Astrocyte (in vitro differentiated cells and primary cell): ENCODE data around the gene ZCWPW1. TPM values are rescaled to one million over a fixed set of nuclear protein-coding genes. Genes with fewer than 3 reads are reported as not detected.

Source experiments
- DNase-seq: peaks from one replicate; pipeline ENCODE4 v3.0.0-alpha.2; 2010; ENCODE audit warnings: low read depth
- FAIRE-seq: peaks from 2 replicates; lab custom pipeline; 2011; peaks lifted over from hg19 to GRCh38; lab: Jason Lieb, UNC
- H2AFZ ChIP-seq: 2 replicates; pipeline ENCODE4 v1.6.0; 2012; ENCODE audit warnings: low read depth, low read length, inconsistent platforms
- H3K27ac ChIP-seq: 2 replicates; pipeline ENCODE4 v1.5.1; 2011; ENCODE audit warnings: low read depth, low read length, inconsistent platforms
- H3K27me3 ChIP-seq: 2 replicates; pipeline ENCODE4 v1.6.0; 2011; ENCODE audit warnings: low read length, inconsistent platforms; ENCODE audit not compliant: insufficient read depth
- H3K36me3 ChIP-seq: 2 replicates; pipeline ENCODE4 v1.5.1; 2011; ENCODE audit warnings: low read length, inconsistent platforms; ENCODE audit not compliant: insufficient read depth
- H3K4me1 ChIP-seq: 2 replicates; pipeline ENCODE4 v1.5.1; 2011; ENCODE audit warnings: low read length, inconsistent platforms; ENCODE audit not compliant: insufficient read depth
- H3K4me2 ChIP-seq: 2 replicates; pipeline ENCODE4 v1.6.0; 2012; ENCODE audit warnings: low read length, inconsistent platforms
- H3K4me3 ChIP-seq: 2 replicates; pipeline ENCODE4 v1.5.1; 2011; ENCODE audit warnings: low read depth, mild to moderate bottlenecking, low read length, inconsistent platforms; ENCODE audit not compliant: insufficient read depth
- H3K79me2 ChIP-seq: 2 replicates; pipeline ENCODE4 v1.6.0; 2012; ENCODE audit warnings: mild to moderate bottlenecking, low read length, inconsistent platforms; ENCODE audit not compliant: insufficient read depth
- H3K9ac ChIP-seq: 2 replicates; pipeline ENCODE4 v1.6.0; 2012; ENCODE audit warnings: mild to moderate bottlenecking, low read length, inconsistent platforms
- H3K9me3 ChIP-seq: 2 replicates; pipeline ENCODE4 v1.5.1; 2012; ENCODE audit warnings: low read depth, mild to moderate bottlenecking, low read length, inconsistent platforms; ENCODE audit not compliant: insufficient read depth
- H4K20me1 ChIP-seq: 2 replicates; pipeline ENCODE4 v1.6.0; 2012; ENCODE audit warnings: low read length, inconsistent platforms; ENCODE audit not compliant: insufficient read depth
- H3K27ac Mint-ChIP-seq: one replicate; pipeline ENCODE4 v1.8.0; 2021; ENCODE audit warnings: mild to moderate bottlenecking, mixed read lengths; ENCODE audit not compliant: unreplicated experiment
- H3K27me3 Mint-ChIP-seq: one replicate; pipeline ENCODE4 v1.8.0; 2021; ENCODE audit warnings: low read depth, mixed read lengths; ENCODE audit not compliant: unreplicated experiment
- H3K36me3 Mint-ChIP-seq: one replicate; pipeline ENCODE4 v1.8.0; 2021; ENCODE audit warnings: low read depth, mixed read lengths; ENCODE audit not compliant: unreplicated experiment
- H3K4me1 Mint-ChIP-seq: one replicate; pipeline ENCODE4 v1.8.0; 2021; ENCODE audit warnings: low read depth, mixed read lengths; ENCODE audit not compliant: unreplicated experiment
- H3K4me3 Mint-ChIP-seq: one replicate; pipeline ENCODE4 v1.8.0; 2021; ENCODE audit warnings: mild to moderate bottlenecking, moderate library complexity, mixed read lengths; ENCODE audit not compliant: unreplicated experiment
- H3K9me3 Mint-ChIP-seq: one replicate; pipeline ENCODE4 v1.8.0; 2021; ENCODE audit warnings: mild to moderate bottlenecking, mixed read lengths; ENCODE audit not compliant: unreplicated experiment
- EZH2 ChIP-seq: IDR thresholded peaks from 2 replicates; pipeline ENCODE4 v1.6.1; 2012; ENCODE audit warnings: mild to moderate bottlenecking, low read length, inconsistent platforms; ENCODE audit not compliant: insufficient read depth
- total RNA-seq: library from RNA; stranded (reverse); gene quantifications from 2 replicates; pipeline ENCODE4 v1.2.1, GENCODE V29; 2021
- TF ChIP-seq, protein P1 (sequence below): IDR thresholded peaks from 2 replicates; pipeline ENCODE4 v1.5.1; 2011; ENCODE audit warnings: low read depth, mild to moderate bottlenecking, inconsistent platforms, low read length, moderate library complexity; ENCODE audit not compliant: insufficient read depth

ZCWPW1 gene
- total RNA-seq, 1 donor from 2014 or later: 2.6 TPM

DNA sequence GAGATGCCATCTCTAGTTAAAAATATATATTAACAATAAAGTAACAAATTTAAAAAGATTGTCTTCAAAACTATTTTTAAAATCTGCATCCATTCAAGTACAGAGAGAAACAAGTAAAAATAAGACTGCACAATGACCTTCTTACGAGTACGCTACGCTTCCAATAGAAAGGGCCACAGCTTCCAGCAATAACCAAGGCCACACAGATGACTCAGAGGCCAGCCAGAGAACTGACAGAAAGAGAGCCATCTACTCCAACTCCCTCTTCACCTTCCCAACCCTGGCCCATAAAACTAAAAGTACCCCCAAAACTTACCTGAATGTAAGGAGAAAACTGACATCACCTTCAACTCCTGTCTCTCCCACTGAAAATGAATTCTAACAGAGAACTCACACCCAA lies 28.5 kb downstream of the ZCWPW1 start:
- Histone ChIP-seq H3K4me3 (no peak overlapping the region), H4K20me1 (no peaks in the 10 kb centered on the region), H3K27me3 (peaks cover 31% of the 10 kb centered on the region), H2AFZ (no peak overlapping the region), H3K4me1 (no peaks in the 10 kb centered on the region), H3K36me3 (no peaks in the 10 kb centered on the region), H3K27ac (no peak overlapping the region), H3K79me2 (no peaks in the 10 kb centered on the region), H3K4me2 (no peak overlapping the region), H3K9ac (no peak overlapping the region), H3K9me3 (no peaks in the 10 kb centered on the region)
- H3K36me3 Mint-ChIP-seq: no peaks in the 10 kb centered on the region
- peaks cover 4% of the 10 kb centered on the region for H3K9me3 Mint-ChIP-seq
- DNase-seq: no peak
- no peaks in the 10 kb centered on the region for H3K4me1 Mint-ChIP-seq
- H3K27ac Mint-ChIP-seq: no peak overlapping the region
- no peak for FAIRE-seq
- TF ChIP-seq, protein P1, sequence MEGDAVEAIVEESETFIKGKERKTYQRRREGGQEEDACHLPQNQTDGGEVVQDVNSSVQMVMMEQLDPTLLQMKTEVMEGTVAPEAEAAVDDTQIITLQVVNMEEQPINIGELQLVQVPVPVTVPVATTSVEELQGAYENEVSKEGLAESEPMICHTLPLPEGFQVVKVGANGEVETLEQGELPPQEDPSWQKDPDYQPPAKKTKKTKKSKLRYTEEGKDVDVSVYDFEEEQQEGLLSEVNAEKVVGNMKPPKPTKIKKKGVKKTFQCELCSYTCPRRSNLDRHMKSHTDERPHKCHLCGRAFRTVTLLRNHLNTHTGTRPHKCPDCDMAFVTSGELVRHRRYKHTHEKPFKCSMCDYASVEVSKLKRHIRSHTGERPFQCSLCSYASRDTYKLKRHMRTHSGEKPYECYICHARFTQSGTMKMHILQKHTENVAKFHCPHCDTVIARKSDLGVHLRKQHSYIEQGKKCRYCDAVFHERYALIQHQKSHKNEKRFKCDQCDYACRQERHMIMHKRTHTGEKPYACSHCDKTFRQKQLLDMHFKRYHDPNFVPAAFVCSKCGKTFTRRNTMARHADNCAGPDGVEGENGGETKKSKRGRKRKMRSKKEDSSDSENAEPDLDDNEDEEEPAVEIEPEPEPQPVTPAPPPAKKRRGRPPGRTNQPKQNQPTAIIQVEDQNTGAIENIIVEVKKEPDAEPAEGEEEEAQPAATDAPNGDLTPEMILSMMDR: no peak
- TF ChIP-seq EZH2: no peak
- H3K27me3 Mint-ChIP-seq: peaks cover 44% of the 10 kb centered on the region
- no peak overlapping the region for H3K4me3 Mint-ChIP-seq

DNA sequence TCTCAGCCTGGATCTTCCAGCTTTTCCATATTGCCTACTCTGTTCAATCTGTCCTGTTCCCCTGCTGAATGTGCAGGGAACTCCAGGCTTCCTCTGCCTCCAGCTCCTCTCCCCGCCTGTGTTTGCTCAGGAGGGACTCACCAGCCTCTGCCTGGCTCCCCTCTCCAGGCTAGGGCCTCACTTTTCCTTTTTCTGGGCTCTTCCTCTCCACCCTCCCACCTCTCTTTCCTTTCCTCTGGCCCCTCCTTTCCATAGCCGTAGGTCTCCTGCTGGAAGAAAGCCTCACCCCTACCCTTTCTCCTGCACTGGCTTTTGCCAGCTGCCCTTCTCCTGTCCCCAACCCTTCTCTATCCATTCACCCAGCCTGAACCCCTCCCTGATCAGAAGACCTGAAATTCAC lies 30.3 kb downstream of the ZCWPW1 start:
- TF ChIP-seq, protein P1: no peak
- no peak for TF ChIP-seq EZH2
- no peaks in the 10 kb centered on the region for H3K4me1 Mint-ChIP-seq
- DNase-seq: no peak

GRCh38 chr7:100397315-100398081 lies 31.0 kb downstream of the ZCWPW1 start:
- Mint-ChIP-seq H3K4me3 (no peak overlapping the region), H3K27ac (no peak overlapping the region), H3K4me1 (no peaks in the 10 kb centered on the region), H3K27me3 (peaks cover 42% of the 10 kb centered on the region), H3K36me3 (no peaks in the 10 kb centered on the region), H3K9me3 (peaks cover 4% of the 10 kb centered on the region)
- Histone ChIP-seq H4K20me1 (no peaks in the 10 kb centered on the region), H3K27me3 (peaks cover 40% of the 10 kb centered on the region), H2AFZ (no peak overlapping the region), H3K36me3 (no peaks in the 10 kb centered on the region), H3K27ac (no peak overlapping the region), H3K9ac (no peak overlapping the region), H3K4me3 (no peak overlapping the region), H3K4me1 (no peaks in the 10 kb centered on the region), H3K9me3 (no peaks in the 10 kb centered on the region), H3K4me2 (no peak overlapping the region), H3K79me2 (no peaks in the 10 kb centered on the region)
- no peak for DNase-seq
- no peak for FAIRE-seq
- TF ChIP-seq EZH2: no peak
- TF ChIP-seq, protein P1: no peak

More for the DNA sequence above, 30.3 kb downstream of the ZCWPW1 start:
- Histone ChIP-seq H3K27ac (no peak overlapping the region), H3K79me2 (no peaks in the 10 kb centered on the region), H3K27me3 (peaks cover 35% of the 10 kb centered on the region), H4K20me1 (no peaks in the 10 kb centered on the region), H3K36me3 (no peaks in the 10 kb centered on the region), H2AFZ (no peak overlapping the region), H3K4me2 (no peak overlapping the region), H3K4me1 (no peaks in the 10 kb centered on the region), H3K4me3 (no peak overlapping the region), H3K9me3 (no peaks in the 10 kb centered on the region), H3K9ac (no peak overlapping the region)
- Mint-ChIP-seq H3K27me3 (peaks cover 42% of the 10 kb centered on the region), H3K4me3 (no peak overlapping the region), H3K36me3 (no peaks in the 10 kb centered on the region), H3K9me3 (peaks cover 4% of the 10 kb centered on the region), H3K27ac (peak overlapping the region; percentile 75)
- no peak for FAIRE-seq
